Ishikawa (cell line): ENCODE data around the gene GRID2.

Experiments used
- EP300 ChIP-seq: IDR thresholded peaks from 2 replicates; pipeline ENCODE4 v1.6.1; 2012; ENCODE audit warnings: borderline replicate concordance
- RAD21 ChIP-seq: IDR thresholded peaks from 2 replicates; pipeline ENCODE4 v1.6.1; 2012; ENCODE audit warnings: low read depth
- TAF1 ChIP-seq: IDR thresholded peaks from 2 replicates; pipeline ENCODE4 v1.6.1; 2012; ENCODE audit warnings: low read depth, mild to moderate bottlenecking
- YY1 ChIP-seq: IDR thresholded peaks from 2 replicates; pipeline ENCODE4 v1.6.1; 2012; ENCODE audit warnings: low read depth
- TF ChIP-seq, protein P1 (sequence below): IDR thresholded peaks from 2 replicates; pipeline ENCODE4 v1.6.1; 2012
- TF ChIP-seq, protein P2 (sequence below): IDR thresholded peaks from 2 replicates; pipeline ENCODE4 v1.6.1; 2012; ENCODE audit warnings: low read depth, mild to moderate bottlenecking
- TF ChIP-seq, protein P3 (sequence below): IDR thresholded peaks from 2 replicates; pipeline ENCODE4 v1.6.1; 2012

DNA sequence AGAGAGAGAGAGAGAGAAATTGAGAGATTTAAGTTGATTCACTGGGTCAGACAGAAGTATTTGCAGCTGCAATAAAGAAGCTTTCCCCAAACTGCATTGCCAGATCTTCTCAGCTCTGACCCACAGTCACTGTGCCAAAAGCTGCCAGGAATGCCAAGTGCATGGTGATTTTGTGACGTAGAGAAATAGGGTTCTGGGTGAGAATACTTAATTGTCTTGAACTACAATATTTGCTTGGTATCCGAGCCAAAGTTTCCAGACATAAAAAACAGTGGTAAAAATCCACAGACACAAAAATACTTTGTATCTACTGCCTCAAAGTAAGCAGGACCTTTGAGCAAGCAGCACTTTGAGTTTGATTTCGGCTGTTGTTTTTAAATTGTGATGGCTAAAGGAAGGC is 331.1 kb downstream of the GRID2 start:
- TF ChIP-seq, protein P1, sequence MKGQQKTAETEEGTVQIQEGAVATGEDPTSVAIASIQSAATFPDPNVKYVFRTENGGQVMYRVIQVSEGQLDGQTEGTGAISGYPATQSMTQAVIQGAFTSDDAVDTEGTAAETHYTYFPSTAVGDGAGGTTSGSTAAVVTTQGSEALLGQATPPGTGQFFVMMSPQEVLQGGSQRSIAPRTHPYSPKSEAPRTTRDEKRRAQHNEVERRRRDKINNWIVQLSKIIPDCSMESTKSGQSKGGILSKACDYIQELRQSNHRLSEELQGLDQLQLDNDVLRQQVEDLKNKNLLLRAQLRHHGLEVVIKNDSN = no peak
- TF ChIP-seq EP300 (no peak), YY1 (no peak), TAF1 (no peak), RAD21 (no peak)
- TF ChIP-seq, protein P2, sequence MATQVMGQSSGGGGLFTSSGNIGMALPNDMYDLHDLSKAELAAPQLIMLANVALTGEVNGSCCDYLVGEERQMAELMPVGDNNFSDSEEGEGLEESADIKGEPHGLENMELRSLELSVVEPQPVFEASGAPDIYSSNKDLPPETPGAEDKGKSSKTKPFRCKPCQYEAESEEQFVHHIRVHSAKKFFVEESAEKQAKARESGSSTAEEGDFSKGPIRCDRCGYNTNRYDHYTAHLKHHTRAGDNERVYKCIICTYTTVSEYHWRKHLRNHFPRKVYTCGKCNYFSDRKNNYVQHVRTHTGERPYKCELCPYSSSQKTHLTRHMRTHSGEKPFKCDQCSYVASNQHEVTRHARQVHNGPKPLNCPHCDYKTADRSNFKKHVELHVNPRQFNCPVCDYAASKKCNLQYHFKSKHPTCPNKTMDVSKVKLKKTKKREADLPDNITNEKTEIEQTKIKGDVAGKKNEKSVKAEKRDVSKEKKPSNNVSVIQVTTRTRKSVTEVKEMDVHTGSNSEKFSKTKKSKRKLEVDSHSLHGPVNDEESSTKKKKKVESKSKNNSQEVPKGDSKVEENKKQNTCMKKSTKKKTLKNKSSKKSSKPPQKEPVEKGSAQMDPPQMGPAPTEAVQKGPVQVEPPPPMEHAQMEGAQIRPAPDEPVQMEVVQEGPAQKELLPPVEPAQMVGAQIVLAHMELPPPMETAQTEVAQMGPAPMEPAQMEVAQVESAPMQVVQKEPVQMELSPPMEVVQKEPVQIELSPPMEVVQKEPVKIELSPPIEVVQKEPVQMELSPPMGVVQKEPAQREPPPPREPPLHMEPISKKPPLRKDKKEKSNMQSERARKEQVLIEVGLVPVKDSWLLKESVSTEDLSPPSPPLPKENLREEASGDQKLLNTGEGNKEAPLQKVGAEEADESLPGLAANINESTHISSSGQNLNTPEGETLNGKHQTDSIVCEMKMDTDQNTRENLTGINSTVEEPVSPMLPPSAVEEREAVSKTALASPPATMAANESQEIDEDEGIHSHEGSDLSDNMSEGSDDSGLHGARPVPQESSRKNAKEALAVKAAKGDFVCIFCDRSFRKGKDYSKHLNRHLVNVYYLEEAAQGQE = no peak
- TF ChIP-seq, protein P3, sequence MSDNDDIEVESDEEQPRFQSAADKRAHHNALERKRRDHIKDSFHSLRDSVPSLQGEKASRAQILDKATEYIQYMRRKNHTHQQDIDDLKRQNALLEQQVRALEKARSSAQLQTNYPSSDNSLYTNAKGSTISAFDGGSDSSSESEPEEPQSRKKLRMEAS = no peak
